Measurements from ENCODE around the gene ODF2.

ODF2 gene

DNA sequence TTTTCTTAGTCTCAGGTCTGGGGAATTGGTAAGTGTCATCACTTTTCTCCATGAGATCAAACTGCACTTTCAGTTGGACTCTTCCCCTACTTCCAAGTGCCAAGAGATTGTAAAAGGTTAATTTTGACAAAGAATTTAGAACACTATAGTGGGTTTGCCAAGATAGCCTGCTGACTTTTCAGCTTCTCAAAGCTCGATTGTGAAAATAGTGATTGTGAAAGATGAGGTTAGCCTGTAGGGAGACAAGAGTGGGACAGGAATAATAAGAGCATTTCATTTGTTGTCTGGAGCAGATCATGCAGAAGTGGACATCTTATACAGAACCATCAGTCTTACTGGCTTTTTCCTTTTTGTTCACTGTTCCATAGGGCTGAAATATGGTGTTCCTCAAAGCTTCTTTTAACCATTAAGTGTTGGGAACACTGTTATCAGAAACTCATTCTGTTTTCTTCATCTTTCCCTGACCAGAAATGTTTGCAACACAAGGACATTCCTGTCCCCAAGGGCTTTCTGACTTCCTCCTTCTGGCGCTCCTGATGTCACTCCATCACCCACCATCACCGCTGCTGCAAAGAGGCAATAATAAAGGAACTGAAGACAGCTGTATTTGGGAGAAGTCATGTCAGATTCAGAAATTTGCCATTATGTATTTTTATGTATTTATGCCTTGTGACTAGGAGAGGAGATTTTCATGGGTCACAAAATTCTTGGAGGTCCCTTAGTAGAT, 85.0 kb downstream of the ODF2 start:
- DNase-seq = no peak

DNA sequence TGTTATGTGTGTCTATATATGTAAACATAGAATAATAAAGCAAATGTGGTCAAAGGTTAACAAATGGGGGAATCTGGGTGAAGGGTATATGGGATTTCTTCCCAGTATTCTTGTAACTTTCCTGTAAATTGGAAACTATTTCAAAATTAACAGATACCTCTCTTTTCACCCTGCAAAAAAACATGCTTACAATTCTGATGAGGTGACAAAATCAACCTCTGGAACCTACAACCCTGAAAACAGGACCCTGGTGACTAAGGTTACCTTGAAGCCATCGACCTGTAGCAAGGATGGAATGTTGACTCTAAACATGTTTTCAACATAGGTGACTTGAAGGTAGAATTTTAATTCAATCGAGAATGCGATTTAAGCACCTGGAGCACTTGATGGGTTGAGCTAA, 90.7 kb downstream of the ODF2 start:
- DNase-seq = no peak

DNA sequence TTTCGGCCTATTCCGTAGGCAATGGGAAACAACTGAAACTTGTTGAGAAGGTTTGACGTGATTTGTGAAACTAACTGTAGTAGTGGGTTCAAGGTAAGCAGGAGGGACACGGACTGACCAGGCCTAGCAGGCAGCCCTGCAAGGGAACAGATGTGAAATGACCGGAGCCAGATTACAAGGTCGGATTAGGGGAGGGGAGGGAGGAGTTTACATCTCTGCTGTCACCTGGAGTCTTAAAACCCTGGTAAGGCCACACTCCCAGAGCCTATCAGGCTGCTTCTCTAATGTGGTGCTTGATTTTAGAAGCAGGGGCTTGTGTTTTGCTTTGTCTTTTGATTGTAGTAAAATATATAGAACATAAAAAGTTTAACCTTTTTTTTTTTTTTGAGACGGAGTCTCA, 93.1 kb downstream of the ODF2 start:
- no peak for DNase-seq

DNA sequence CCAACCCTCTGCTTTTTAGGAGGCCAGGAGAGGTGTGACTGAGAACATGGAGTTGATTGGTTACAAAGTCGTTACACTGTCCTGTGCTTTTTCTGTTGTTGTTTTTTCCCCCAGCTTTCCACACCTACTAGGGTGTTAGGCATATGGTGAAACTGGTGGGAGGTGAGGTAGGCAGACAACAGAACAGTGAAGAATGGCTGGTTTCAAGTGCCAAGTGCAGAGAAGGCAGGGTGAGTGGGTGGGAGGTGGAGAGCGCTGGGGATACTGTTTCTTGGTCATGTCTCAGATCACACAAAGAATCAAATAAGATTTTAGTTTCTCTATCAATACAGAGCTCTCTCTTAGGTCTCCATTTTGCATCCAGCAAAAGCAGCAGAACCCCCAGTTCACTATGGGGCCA, 94.4 kb downstream of the ODF2 start:
- DNase-seq = no peak

Data from NCI-H2029 treated with DMSO at 0.1 percent for 48 hours (cell line).